A549 (cell line): ENCODE data around the gene PRKCE. TPM values are rescaled to one million over a fixed set of nuclear protein-coding genes. Genes with fewer than 3 reads are reported as not detected.

Source experiments
- ATAC-seq, 2 experiments: fragments of 200-7000 bp in 1 of 2; fragments of >200 bp in 1 of 2; cut with Nextera tagmentation in 1 of 2; cut with Tn5 transposase in 1 of 2; 3 replicates each; pipeline versions ENCODE4 v1.8.0 to v1.9.1; 2018 to 2020; ENCODE audit warnings: mild to moderate bottlenecking in 1 of 2, moderate library complexity in 1 of 2
- CTCF ChIA-PET: fragments of 300-600 bp; sonication (Branson Sonifier 250); formaldehyde crosslinking; extraction: SDS; loops from one replicate; lab custom pipeline; 2021; ENCODE audit warnings: antibody characterized with exemption, inconsistent platforms; lab: Yijun Ruan, JAX
- POLR2A ChIA-PET: fragments of 350-600 bp; formaldehyde crosslinking; extraction: SDS; loops from one replicate; lab custom pipeline; 2021; ENCODE audit warnings: antibody characterized with exemption, inconsistent platforms; lab: Yijun Ruan, JAX
- DNase-seq, 2 experiments: peaks; one replicate each; pipeline versions ENCODE4 v3.0.0 to v3.0.0-alpha.2; 2011 to 2016; ENCODE audit warnings: low read depth in 1 of 2, low spot score in 1 of 2
- FAIRE-seq: peaks from 2 replicates; lab custom pipeline; 2011; peaks lifted over from hg19 to GRCh38; lab: Jason Lieb, UNC
- H3K27ac ChIP-seq, 2 experiments: fragments of >200 bp; sonication (Bioruptor Twin); formaldehyde crosslinking; 3 replicates each; pipeline ENCODE4 v1.5.1; 2016 to 2017
- H3K4me1 ChIP-seq: fragments of >200 bp; sonication (Bioruptor Twin); formaldehyde crosslinking; 3 replicates; pipeline ENCODE4 v1.6.1; 2016
- H3K4me2 ChIP-seq: fragments of >200 bp; sonication (Bioruptor Twin); formaldehyde crosslinking; 3 replicates; pipeline ENCODE4 v1.6.1; 2016
- H3K4me3 ChIP-seq: fragments of >200 bp; sonication (Bioruptor Twin); formaldehyde crosslinking; 3 replicates; pipeline ENCODE4 v1.5.1; 2016
- H3K9me3 ChIP-seq: fragments of >200 bp; sonication (Bioruptor Twin); formaldehyde crosslinking; 3 replicates; pipeline ENCODE4 v1.6.1; 2016
- BHLHE40 ChIP-seq: IDR thresholded peaks from 2 replicates; pipeline ENCODE4 v1.6.1; 2012; ENCODE audit warnings: low read depth, low read length, inconsistent platforms
- CEBPB ChIP-seq, 2 experiments: fragments of >200 bp in 1 of 2; sonication (Bioruptor Twin) in 1 of 2; formaldehyde crosslinking in 1 of 2; IDR thresholded peaks; 2 replicates each; pipeline ENCODE4 v1.6.1; 2012 to 2016
- CHD2 ChIP-seq: fragments of 150-350 bp; IDR thresholded peaks from 2 replicates; pipeline ENCODE4 v1.6.1; 2014; ENCODE audit warnings: low read length; ENCODE audit not compliant: partially characterized antibody
- EHMT2 ChIP-seq: fragments of 200-600 bp; sonication (generic); IDR thresholded peaks from 2 replicates; pipeline ENCODE4 v1.6.1; 2016; ENCODE audit warnings: antibody characterized with exemption, low read depth, mild to moderate bottlenecking, moderate library complexity
- EP300 ChIP-seq, 2 experiments: fragments of >200 bp; sonication (Bioruptor Twin); formaldehyde crosslinking; IDR thresholded peaks; 2 replicates in 1 of 2; 3 replicates in 1 of 2; pipeline ENCODE4 v1.6.1; 2016 to 2017
- ESRRA ChIP-seq: fragments of 150-350 bp; IDR thresholded peaks from 2 replicates; pipeline ENCODE4 v1.6.1; 2014; ENCODE audit warnings: mild to moderate bottlenecking, low read length, borderline replicate concordance
- NFE2L2 ChIP-seq: fragments of 150-350 bp; conservative IDR thresholded peaks from 2 replicates; pipeline ENCODE4 v1.6.1; 2014; ENCODE audit warnings: low read length
- POLR2A ChIP-seq: IDR thresholded peaks from 2 replicates; pipeline ENCODE4 v1.6.1; 2012; ENCODE audit warnings: mild to moderate bottlenecking, low read length
- POLR2AphosphoS2 ChIP-seq: conservative IDR thresholded peaks from 2 replicates; pipeline ENCODE4 v1.6.1; 2012; ENCODE audit warnings: low read length, improper control_type of control experiment, inconsistent platforms
- RAD21 ChIP-seq, 2 experiments: fragments of >200 bp in 1 of 2; sonication (Bioruptor Twin) in 1 of 2; formaldehyde crosslinking in 1 of 2; IDR thresholded peaks in 1 of 2; conservative IDR thresholded peaks in 1 of 2; 2 replicates in 1 of 2; 3 replicates in 1 of 2; pipeline ENCODE4 v1.6.1; 2012 to 2018; ENCODE audit warnings: inconsistent platforms in 1 of 2
- RFX5 ChIP-seq: fragments of 450-650 bp; IDR thresholded peaks from 2 replicates; pipeline ENCODE4 v1.7.1; 2014; ENCODE audit warnings: antibody characterized with exemption, mild to moderate bottlenecking, moderate library complexity
- RNF2 ChIP-seq: fragments of 200-600 bp; sonication (generic); IDR thresholded peaks from 2 replicates; pipeline ENCODE4 v1.6.1; 2016; ENCODE audit warnings: low read depth, mild to moderate bottlenecking, antibody characterized with exemption, moderate library complexity, borderline replicate concordance
- SREBF2 ChIP-seq: fragments of 450-650 bp; IDR thresholded peaks from 2 replicates; pipeline ENCODE4 v1.6.1; 2014; ENCODE audit warnings: mild to moderate bottlenecking, moderate library complexity
- TFCP2L1 ChIP-seq: fragments of 250-450 bp; sonication (Bioruptor Pico); IDR thresholded peaks from 2 replicates; pipeline ENCODE4 v1.5.0; 2021; ENCODE audit warnings: mild to moderate bottlenecking
- TP53 ChIP-seq: fragments of 250-450 bp; sonication (Bioruptor Pico); IDR thresholded peaks from 2 replicates; pipeline ENCODE4 v1.5.0; 2021; ENCODE audit warnings: mild to moderate bottlenecking, moderate library complexity
- WGBS: methylation state at CpG from one replicate; pipeline ENCODE4 v1.1.6; 2017; ENCODE audit errors: missing lambda C conversion rate; 5-methylcytosine and 5-hydroxymethylcytosine counted together
- polyA plus RNA-seq, 4 experiments: library from polyadenylated mRNA; depleted of rRNA in 3 of 4; stranded (reverse); fragments of >200 nt; fragmentation: RNase III in 1 of 4; extraction: RNeasy Plus Mini Kit Qiagen cat#74134 plus additional on column Dnase treatment in 1 of 4; gene quantifications; 2 replicates in 3 of 4; 3 replicates in 1 of 4; pipeline ENCODE4 v1.2.3, GENCODE V29; 2011 to 2017
- TF ChIP-seq, protein P1 (sequence below): fragments of >200 bp; sonication (Bioruptor Twin); formaldehyde crosslinking; IDR thresholded peaks from 2 replicates; pipeline ENCODE4 v1.6.1; 2016
- TF ChIP-seq, protein P2 (sequence below): IDR thresholded peaks from 2 replicates; pipeline ENCODE4 v1.6.1; 2012
- TF ChIP-seq, protein P3 (sequence below): IDR thresholded peaks from 2 replicates; pipeline ENCODE4 v1.6.1; 2012
- TF ChIP-seq, protein P4 (sequence below): fragments of 450-650 bp; IDR thresholded peaks from 2 replicates; pipeline ENCODE4 v1.6.1; 2014; ENCODE audit warnings: antibody characterized with exemption
- TF ChIP-seq, protein P5 (sequence below): fragments of 150-350 bp; IDR thresholded peaks from 2 replicates; pipeline ENCODE4 v1.6.1; 2014; ENCODE audit warnings: low read depth, mild to moderate bottlenecking, low read length
- TF ChIP-seq, protein P6 (sequence below): fragments of >200 bp; sonication (Bioruptor Twin); formaldehyde crosslinking; IDR thresholded peaks from 3 replicates; pipeline ENCODE4 v1.6.1; 2016

Gene PRKCE
- polyA plus RNA-seq, 2 of the 4 experiments (the other 2 are of a cell fraction): 11.5 to 12.0 TPM

DNA sequence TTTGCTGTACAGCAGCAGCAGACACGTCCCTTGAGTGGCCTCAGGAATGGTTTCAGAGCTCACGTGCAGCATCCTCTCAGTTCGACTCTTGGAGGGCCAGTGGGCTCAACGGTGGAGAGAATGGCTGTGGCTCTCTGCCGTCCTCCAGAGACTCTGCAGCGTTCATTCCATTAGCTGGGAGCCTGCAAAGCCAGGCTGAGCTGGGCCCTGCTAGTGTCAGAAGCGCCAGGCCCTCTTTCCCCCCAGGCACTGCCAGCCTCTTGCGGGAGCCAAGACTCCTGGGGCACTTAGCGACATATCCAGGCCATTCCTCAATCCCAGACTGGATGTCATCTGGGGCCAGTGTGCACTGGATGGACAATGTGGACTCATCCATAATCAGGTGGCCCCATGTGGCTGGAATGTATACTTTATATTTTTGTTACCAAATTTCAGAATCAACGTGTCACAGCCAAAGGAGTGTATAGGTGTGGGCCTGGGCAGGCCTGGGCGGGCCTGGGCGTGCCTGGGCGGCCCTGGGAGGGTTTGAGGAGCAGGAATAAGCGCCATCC, 520.6 kb downstream of the PRKCE start:
- peak; percentile 51 to 63; a peak in 4 of 6 replicates for ATAC-seq
- TF ChIP-seq, protein P1, sequence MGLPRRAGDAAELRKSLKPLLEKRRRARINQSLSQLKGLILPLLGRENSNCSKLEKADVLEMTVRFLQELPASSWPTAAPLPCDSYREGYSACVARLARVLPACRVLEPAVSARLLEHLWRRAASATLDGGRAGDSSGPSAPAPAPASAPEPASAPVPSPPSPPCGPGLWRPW: no peak
- TF ChIP-seq, protein P2, sequence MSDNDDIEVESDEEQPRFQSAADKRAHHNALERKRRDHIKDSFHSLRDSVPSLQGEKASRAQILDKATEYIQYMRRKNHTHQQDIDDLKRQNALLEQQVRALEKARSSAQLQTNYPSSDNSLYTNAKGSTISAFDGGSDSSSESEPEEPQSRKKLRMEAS: 0 out of 2 replicates have a peak, but pooled peaks have one; percentile 2
- Histone ChIP-seq H3K4me2 (peak overlapping the region; percentile 47), H3K27ac (peak overlapping the region; percentile 44 to 89), H3K4me1 (peaks cover 70% of the 10 kb centered on the region), H3K9me3 (no peaks in the 10 kb centered on the region), H3K4me3 (no peak overlapping the region)
- ChIA-PET CTCF (interaction anchor here (0.9 to 2.0 kb wide), 11 partner anchors 10 to 179 kb away, joined by 3 to 8 read pairs (median 3); no protein-coding TSS in a partner anchor), POLR2A (interaction anchor here (1.0 kb wide), 2 partner anchors 57 to 125 kb away, joined by 3 read pairs; partner anchors contain the start of gene EPAS1)
- peak in 1 of 2 experiments; percentile 44 for DNase-seq
- 85% methylated on average over 14 of the region's 14 CpGs for WGBS
- no peak for FAIRE-seq

DNA sequence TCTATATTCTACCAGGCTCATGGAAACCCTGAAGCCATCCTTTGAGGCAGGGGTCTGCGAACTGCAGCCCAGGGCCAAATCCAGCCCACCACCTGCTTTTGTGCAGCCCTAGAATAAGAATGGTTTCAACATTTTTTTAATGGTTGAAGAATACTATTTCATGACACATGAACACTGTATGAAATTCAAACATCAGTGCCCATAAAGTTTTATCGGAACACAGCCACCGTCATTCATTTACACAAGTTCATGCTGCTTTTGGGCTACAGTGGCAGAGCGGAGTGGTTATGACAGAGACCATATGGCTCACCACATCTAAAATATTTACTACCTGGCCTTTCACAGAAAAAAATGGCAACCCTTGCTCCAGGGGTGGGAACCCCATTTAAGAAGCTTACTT, 521.6 kb downstream of the PRKCE start:
- TF ChIP-seq, protein P3, sequence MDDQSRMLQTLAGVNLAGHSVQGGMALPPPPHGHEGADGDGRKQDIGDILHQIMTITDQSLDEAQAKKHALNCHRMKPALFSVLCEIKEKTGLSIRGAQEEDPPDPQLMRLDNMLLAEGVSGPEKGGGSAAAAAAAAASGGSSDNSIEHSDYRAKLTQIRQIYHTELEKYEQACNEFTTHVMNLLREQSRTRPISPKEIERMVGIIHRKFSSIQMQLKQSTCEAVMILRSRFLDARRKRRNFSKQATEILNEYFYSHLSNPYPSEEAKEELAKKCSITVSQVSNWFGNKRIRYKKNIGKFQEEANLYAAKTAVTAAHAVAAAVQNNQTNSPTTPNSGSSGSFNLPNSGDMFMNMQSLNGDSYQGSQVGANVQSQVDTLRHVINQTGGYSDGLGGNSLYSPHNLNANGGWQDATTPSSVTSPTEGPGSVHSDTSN: no peak
- TF ChIP-seq TP53 (CRISPR knock-in tag) (no peak), EHMT2 (no peak), RNF2 (no peak), RAD21 (conservative IDR thresholded peaks at IDR 0.05 in 1 of 2, IDR thresholded peaks at IDR 0.05 in 1 of 2) (no peak), ESRRA (no peak), NFE2L2 (no peak), CEBPB (IDR thresholded peaks at IDR 0.05) (no peak), BHLHE40 (no peak), TFCP2L1 (CRISPR knock-in tag) (no peak), EP300 (IDR thresholded peaks at IDR 0.05) (no peak), POLR2A (no peak), SREBF2 (no peak), CHD2 (no peak), POLR2AphosphoS2 (no peak), RFX5 (no peak)
- TF ChIP-seq, protein P4, sequence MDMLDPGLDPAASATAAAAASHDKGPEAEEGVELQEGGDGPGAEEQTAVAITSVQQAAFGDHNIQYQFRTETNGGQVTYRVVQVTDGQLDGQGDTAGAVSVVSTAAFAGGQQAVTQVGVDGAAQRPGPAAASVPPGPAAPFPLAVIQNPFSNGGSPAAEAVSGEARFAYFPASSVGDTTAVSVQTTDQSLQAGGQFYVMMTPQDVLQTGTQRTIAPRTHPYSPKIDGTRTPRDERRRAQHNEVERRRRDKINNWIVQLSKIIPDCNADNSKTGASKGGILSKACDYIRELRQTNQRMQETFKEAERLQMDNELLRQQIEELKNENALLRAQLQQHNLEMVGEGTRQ: no peak
- TF ChIP-seq, protein P5, sequence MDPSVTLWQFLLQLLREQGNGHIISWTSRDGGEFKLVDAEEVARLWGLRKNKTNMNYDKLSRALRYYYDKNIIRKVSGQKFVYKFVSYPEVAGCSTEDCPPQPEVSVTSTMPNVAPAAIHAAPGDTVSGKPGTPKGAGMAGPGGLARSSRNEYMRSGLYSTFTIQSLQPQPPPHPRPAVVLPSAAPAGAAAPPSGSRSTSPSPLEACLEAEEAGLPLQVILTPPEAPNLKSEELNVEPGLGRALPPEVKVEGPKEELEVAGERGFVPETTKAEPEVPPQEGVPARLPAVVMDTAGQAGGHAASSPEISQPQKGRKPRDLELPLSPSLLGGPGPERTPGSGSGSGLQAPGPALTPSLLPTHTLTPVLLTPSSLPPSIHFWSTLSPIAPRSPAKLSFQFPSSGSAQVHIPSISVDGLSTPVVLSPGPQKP: no peak
- TF ChIP-seq, protein P6, sequence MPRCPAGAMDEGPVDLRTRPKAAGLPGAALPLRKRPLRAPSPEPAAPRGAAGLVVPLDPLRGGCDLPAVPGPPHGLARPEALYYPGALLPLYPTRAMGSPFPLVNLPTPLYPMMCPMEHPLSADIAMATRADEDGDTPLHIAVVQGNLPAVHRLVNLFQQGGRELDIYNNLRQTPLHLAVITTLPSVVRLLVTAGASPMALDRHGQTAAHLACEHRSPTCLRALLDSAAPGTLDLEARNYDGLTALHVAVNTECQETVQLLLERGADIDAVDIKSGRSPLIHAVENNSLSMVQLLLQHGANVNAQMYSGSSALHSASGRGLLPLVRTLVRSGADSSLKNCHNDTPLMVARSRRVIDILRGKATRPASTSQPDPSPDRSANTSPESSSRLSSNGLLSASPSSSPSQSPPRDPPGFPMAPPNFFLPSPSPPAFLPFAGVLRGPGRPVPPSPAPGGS: no peak
- DNase-seq (no peak), ATAC-seq (no peak), FAIRE-seq (no peak)
- 98% methylated on average over 4 of the region's 4 CpGs for WGBS
- ChIA-PET CTCF (interaction anchor here (0.7 to 2.4 kb wide), 5 partner anchors 9 to 180 kb away, joined by 3 to 10 read pairs (median 4); no protein-coding TSS in a partner anchor), POLR2A (no interaction called here)
- Histone ChIP-seq H3K4me1 (peaks cover 60% of the 10 kb centered on the region), H3K27ac (peak overlapping the region in 1 of 2 experiments; percentile 89; a peak in 4 of 6 replicates), H3K4me2 (no peak overlapping the region), H3K4me3 (no peak overlapping the region), H3K9me3 (no peaks in the 10 kb centered on the region)
